Measurements from ENCODE around the gene INO80B. TPM values are rescaled to one million over a fixed set of nuclear protein-coding genes. Genes with fewer than 3 reads are reported as not detected.

Gene INO80B
- total RNA-seq, 1 experiment from 2014 or later, result 24.0 TPM

- BruUV-seq (replicated peaks), result no TSS peak
Measured at GRCh38 chr2:74474899-74475298, 20.0 kb downstream of the INO80B start.

DNA sequence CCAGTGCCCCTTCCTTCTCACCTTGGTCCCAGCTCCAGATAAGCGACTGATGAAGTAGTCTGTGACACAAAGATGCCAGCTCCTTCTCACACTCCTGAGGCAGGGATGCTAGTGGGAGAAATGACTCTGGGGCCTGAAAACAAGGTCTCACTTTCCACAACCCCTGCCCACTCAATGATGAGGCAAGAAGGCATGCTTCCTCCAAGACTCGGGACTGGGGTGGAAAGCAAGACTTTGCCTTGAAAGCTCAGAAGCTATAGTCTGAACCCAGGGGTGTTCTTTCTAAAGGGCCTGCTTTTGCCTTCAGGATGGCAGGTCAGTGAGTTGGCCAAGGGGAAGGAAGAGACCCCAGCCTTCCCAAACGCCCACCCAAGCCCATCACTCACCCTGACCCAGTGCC, 26.5 kb downstream of the INO80B start:
- DNase-seq (ENCODE audit: low read depth, low spot score) (no peak), ATAC-seq (no peak)
- Histone ChIP-seq H3K9me2 (ENCODE audit: insufficient read depth) (no peaks in the 10 kb centered on the region), H3K4me3 (replicated peaks in 1 of 2; ENCODE audit: low read depth in 1 of 2, low read length in 2 of 2) (peak overlapping the region; percentile 61 to 95), H3K9ac (ENCODE audit: low read length) (peak overlapping the region; percentile 86), H3K36me3 (ENCODE audit: control insufficient read depth in 1 of 2, insufficient read depth in 2 of 2, low read length in 2 of 2) (peaks cover 11 to 13% of the 10 kb centered on the region in 2 experiments; a peak in 3 of 4 replicates), H3K9me3 (ENCODE audit: control insufficient read depth in 1 of 2, insufficient read depth in 1 of 2, low read depth in 1 of 2, low read length in 2 of 2) (no peaks in the 10 kb centered on the region), H3K4me1 (ENCODE audit: control insufficient read depth in 1 of 2, insufficient read depth in 2 of 2, low read length in 2 of 2) (peaks cover 12 to 17% of the 10 kb centered on the region in 2 experiments), H4K20me1 (ENCODE audit: insufficient read depth) (no peaks in the 10 kb centered on the region), H3K27me3 (ENCODE audit: insufficient read depth, low read length) (no peaks in the 10 kb centered on the region), H3K27ac (ENCODE audit: low read depth, low read length) (peak overlapping the region; percentile 90), H3K79me2 (ENCODE audit: insufficient read depth, low read length) (peaks cover 31% of the 10 kb centered on the region), H2AFZ (ENCODE audit: low read depth, low read length, poor library complexity, severe bottlenecking) (no peak overlapping the region), H3K4me2 (ENCODE audit: low read length) (peak overlapping the region; percentile 66)
- CTCF ChIA-PET, result no interaction called here
- POLR2A ChIA-PET, result interaction anchor here (1.4 to 3.5 kb wide), 2 partner anchors 9 to 26 kb away, joined by 3 to 25 read pairs; partner anchors contain the start of genes INO80B and MRPL53
- intact Hi-C loops (cut with micrococcal nuclease), result no loop called here
- RAD21 ChIA-PET (ENCODE audit: low non-redundant PET in 1 of 2, low total read pairs in 2 of 2, uncharacterized antibody in 2 of 2, unreplicated experiment in 2 of 2), result no interaction called here
- BruUV-seq (replicated peaks), result no TSS peak
- TF ChIP-seq JUND (IDR thresholded peaks at IDR 0.05) (no peak), FOSL1 (IDR thresholded peaks at IDR 0.05; ENCODE audit: low read depth) (no peak), POLR2A (IDR thresholded peaks at IDR 0.05; ENCODE audit: borderline replicate concordance, extremely low read depth, insufficient read depth, insufficient read length) (no peak), ZNF274 (IDR thresholded peaks at IDR 0.05; ENCODE audit: low read depth, low read length) (no peak), POLR2AphosphoS5 (IDR thresholded peaks at IDR 0.05; ENCODE audit: low read depth, low read length) (no peak), YY1 (IDR thresholded peaks at IDR 0.05; ENCODE audit: extremely low read depth, insufficient replicate concordance, low read depth, low read length) (no peak), TCF7L2 (IDR thresholded peaks at IDR 0.05; ENCODE audit: borderline replicate concordance, extremely low read depth, insufficient read depth, insufficient read length) (no peak), EZH2 (IDR thresholded peaks at IDR 0.05) (no peak), ELF1 (IDR thresholded peaks at IDR 0.05; ENCODE audit: borderline replicate concordance, low read depth) (no peak), EGR1 (IDR thresholded peaks at IDR 0.05; ENCODE audit: low read depth) (no peak)
- TF ChIP-seq, protein P1, sequence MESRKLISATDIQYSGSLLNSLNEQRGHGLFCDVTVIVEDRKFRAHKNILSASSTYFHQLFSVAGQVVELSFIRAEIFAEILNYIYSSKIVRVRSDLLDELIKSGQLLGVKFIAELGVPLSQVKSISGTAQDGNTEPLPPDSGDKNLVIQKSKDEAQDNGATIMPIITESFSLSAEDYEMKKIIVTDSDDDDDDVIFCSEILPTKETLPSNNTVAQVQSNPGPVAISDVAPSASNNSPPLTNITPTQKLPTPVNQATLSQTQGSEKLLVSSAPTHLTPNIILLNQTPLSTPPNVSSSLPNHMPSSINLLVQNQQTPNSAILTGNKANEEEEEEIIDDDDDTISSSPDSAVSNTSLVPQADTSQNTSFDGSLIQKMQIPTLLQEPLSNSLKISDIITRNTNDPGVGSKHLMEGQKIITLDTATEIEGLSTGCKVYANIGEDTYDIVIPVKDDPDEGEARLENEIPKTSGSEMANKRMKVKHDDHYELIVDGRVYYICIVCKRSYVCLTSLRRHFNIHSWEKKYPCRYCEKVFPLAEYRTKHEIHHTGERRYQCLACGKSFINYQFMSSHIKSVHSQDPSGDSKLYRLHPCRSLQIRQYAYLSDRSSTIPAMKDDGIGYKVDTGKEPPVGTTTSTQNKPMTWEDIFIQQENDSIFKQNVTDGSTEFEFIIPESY (IDR thresholded peaks at IDR 0.05; ENCODE audit: extremely low read depth, insufficient replicate concordance, low read length), result no peak

More at GRCh38 chr2:74474899-74475298, 20.0 kb downstream of the INO80B start:
- no peaks in the 10 kb centered on the region for H3K9me3 ChIP-seq (ENCODE audit: control insufficient read depth in 1 of 2, insufficient read depth in 1 of 2, low read depth in 1 of 2, low read length in 2 of 2)
- no peak for ATAC-seq
- no peaks in the 10 kb centered on the region for H4K20me1 ChIP-seq (ENCODE audit: insufficient read depth)
- peaks cover 12 to 18% of the 10 kb centered on the region in 2 experiments; a peak in 3 of 4 replicates for H3K4me1 ChIP-seq (ENCODE audit: control insufficient read depth in 1 of 2, insufficient read depth in 2 of 2, low read length in 2 of 2)
- no peak overlapping the region for H3K9ac ChIP-seq (ENCODE audit: low read length)
- DNase-seq (ENCODE audit: low read depth, low spot score), result no peak
- TF ChIP-seq ZFX (IDR thresholded peaks at IDR 0.05) (no peak), CTCF (IDR thresholded peaks at IDR 0.05 in 2 of 3, conservative IDR thresholded peaks at IDR 0.05 in 1 of 3; ENCODE audit: borderline replicate concordance in 1 of 3, insufficient read depth in 1 of 3, low read depth in 2 of 3, low read length in 2 of 3) (peak in 2 of 3 experiments; percentile 57 to 58; a peak in 4 of 6 replicates), RAD21 (IDR thresholded peaks at IDR 0.05; ENCODE audit: low read depth) (peak; percentile 33)
- intact Hi-C loops (cut with micrococcal nuclease), result no loop called here
- H3K4me3 ChIP-seq (replicated peaks in 1 of 2; ENCODE audit: low read depth in 1 of 2, low read length in 2 of 2), result no peak overlapping the region
- no peak overlapping the region for H3K27ac ChIP-seq (ENCODE audit: low read depth, low read length)
- H2AFZ ChIP-seq (ENCODE audit: low read depth, low read length, poor library complexity, severe bottlenecking), result no peak overlapping the region
- ChIA-PET CTCF (interaction anchor here (1.0 to 1.8 kb wide), 3 partner anchors 8 to 140 kb away, joined by 3 to 6 read pairs (median 3); partner anchors contain the start of genes CCDC142, TTC31 and WBP1), POLR2A (interaction anchor here (1.0 to 1.1 kb wide), 2 partner anchors 17 to 26 kb away, joined by 3 read pairs; partner anchors contain the start of gene WBP1), RAD21 (ENCODE audit: low non-redundant PET in 1 of 2, low total read pairs in 2 of 2, uncharacterized antibody in 2 of 2, unreplicated experiment in 2 of 2) (no interaction called here)
- H3K4me2 ChIP-seq (ENCODE audit: low read length), result no peak overlapping the region
- H3K36me3 ChIP-seq (ENCODE audit: control insufficient read depth in 1 of 2, insufficient read depth in 2 of 2, low read length in 2 of 2), result peaks cover 15 to 17% of the 10 kb centered on the region in 2 experiments; a peak in 3 of 4 replicates
- no peaks in the 10 kb centered on the region for H3K9me2 ChIP-seq (ENCODE audit: insufficient read depth)
- no peaks in the 10 kb centered on the region for H3K27me3 ChIP-seq (ENCODE audit: insufficient read depth, low read length)
- peaks cover 10% of the 10 kb centered on the region for H3K79me2 ChIP-seq (ENCODE audit: insufficient read depth, low read length)

All from HCT116 (cell line).